GM18505 (cell line): ENCODE results near the gene KRTAP10-6.
"Not testable (repeated sequence)": the region's sequence is repeated elsewhere in the genome, so short reads cannot be mapped to it uniquely, and the experiment has no call there.

Experiments
- ATAC-seq: cut with Tn5 transposase; IDR thresholded peaks from one replicate; pipeline ENCODE4 v1.9.1; 2021; ENCODE audit not compliant: unreplicated experiment
- POLR2A ChIP-seq: IDR thresholded peaks from 4 replicates; pipeline ENCODE4 v1.6.1; 2011; ENCODE audit warnings: borderline replicate concordance; ENCODE audit not compliant: insufficient read depth, insufficient read length; ENCODE audit errors: extremely low read depth

The KRTAP10-6 gene

GRCh38 chr21:44612669-44613229 lies 20.4 kb upstream of the KRTAP10-6 start:
- no peak for ATAC-seq
- no peak for TF ChIP-seq POLR2A

GRCh38 chr21:44612029-44612486 lies 19.8 kb upstream of the KRTAP10-6 start, which contains the start of gene KRTAP10-8:
Gene KRTAP10-8 (plus strand): TSS chr21:44612079. CDS start chr21:44612101, 22 bp downstream.
- TF ChIP-seq POLR2A: no peak
- no peak for ATAC-seq

DNA sequence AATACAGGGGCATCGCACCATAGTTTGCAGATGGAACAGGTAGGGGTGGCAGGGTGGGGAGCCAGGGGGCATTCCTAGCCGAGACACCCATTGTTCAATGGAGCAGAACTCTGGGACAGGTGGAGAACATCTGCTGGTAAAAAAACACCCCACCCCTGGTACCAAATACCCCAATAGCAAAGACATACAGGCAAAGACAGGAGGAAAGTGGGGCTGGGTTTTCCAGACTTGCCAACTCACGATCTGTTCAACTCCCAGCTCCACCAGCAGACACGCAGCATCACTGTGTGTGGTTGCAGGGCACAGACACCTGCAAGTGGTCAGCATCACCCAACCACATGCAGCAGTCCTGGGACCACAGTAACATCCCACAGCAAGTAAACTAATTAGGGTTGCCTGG lies 19.2 kb upstream of the KRTAP10-6 start:
- no peak for ATAC-seq
- TF ChIP-seq POLR2A: no peak

DNA sequence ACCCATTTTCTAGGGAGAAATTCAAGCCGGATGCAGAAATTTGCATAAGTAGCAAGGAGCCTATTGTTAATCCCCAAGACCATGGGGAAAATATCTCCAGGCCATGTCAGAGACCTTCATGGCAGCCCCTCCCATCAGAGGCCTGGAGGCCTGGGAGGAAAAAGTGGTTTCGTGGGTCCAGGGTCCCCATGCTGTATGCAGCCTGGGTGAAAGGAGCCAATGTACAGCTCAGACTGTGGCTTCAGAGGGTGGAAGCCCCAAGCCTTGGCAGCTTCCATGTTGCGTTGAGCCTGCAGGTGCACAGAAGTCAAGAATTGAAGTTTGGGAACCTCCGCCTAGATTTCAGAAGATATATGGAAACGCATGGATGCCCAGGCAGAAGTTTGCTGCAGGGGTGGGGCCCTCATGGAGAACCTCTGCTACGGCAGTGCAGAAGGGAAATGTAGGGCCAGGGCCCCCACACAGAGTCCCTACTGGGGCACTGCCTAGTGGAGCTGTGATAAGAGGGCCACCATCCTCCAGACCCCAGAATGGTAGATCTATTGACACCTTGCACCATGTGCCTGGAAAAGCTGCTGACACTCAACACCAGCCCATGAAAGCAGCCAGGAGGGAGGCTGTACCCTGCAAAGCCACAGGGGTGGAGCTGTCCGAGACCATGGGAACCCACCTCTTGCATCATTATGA lies 18.0 kb upstream of the KRTAP10-6 start:
- not testable (repeated sequence) for ATAC-seq

DNA sequence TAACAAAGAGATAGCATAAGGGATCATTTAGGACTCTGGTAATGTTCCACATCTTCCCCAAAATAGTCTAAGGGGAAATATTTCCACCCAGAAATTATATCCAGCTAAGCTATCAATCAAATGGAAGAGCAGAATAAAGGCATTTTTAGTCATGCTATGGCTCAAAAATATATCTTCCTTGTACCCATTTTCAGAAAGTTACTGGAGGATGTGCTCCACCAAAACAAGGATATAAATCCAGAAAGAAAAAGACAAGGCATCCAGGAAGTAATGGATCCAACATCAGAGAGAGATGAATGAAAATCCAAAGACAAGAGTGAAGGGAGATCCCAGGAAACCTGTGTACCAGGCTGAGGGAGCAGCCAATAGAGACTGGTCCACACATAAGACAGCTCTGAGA lies 16.9 kb upstream of the KRTAP10-6 start:
- TF ChIP-seq POLR2A: no peak
- no peak for ATAC-seq

- no peak for ATAC-seq
- no peak for TF ChIP-seq POLR2A
These were observed 14.2 kb upstream of the KRTAP10-6 start for GRCh38 chr21:44606495-44606894.

GRCh38 chr21:44603911-44604310 lies 11.6 kb upstream of the KRTAP10-6 start:
- TF ChIP-seq POLR2A: no peak
- no peak for ATAC-seq

GRCh38 chr21:44603109-44603875 lies 11.0 kb upstream of the KRTAP10-6 start:
- ATAC-seq: no peak
- TF ChIP-seq POLR2A: no peak

- no peak for TF ChIP-seq POLR2A
- no peak for ATAC-seq
These were observed 10.2 kb upstream of the KRTAP10-6 start for GRCh38 chr21:44602463-44602850.

GRCh38 chr21:44601596-44602462 lies 9.5 kb upstream of the KRTAP10-6 start:
- no peak for ATAC-seq
- no peak for TF ChIP-seq POLR2A

- not testable (repeated sequence) for ATAC-seq
These were observed 8.8 kb upstream of the KRTAP10-6 start for GRCh38 chr21:44601091-44601490.

- not testable (repeated sequence) for ATAC-seq
These were observed 8.0 kb upstream of the KRTAP10-6 start, which contains the start of gene KRTAP10-7 for GRCh38 chr21:44600118-44600978. Gene KRTAP10-7 (plus strand): TSS chr21:44600597. CDS start chr21:44600622, 25 bp downstream.
